Loucy (cell line): ENCODE measurements around the gene AFTPH.

Experiments used
- H2AFZ ChIP-seq: fragments of 200-600 bp; sonication (generic); 2 replicates; pipeline ENCODE4 v1.6.0; 2016; ENCODE audit warnings: antibody characterized with exemption, mild to moderate bottlenecking, low read length, moderate library complexity
- H3F3A ChIP-seq: fragments of 200-600 bp; 2 replicates; pipeline ENCODE4 v1.6.0; 2016; ENCODE audit warnings: antibody characterized with exemption, low read depth, mild to moderate bottlenecking
- H3K27me3 ChIP-seq: fragments of 200-600 bp; sonication (generic); 2 replicates; pipeline ENCODE4 v1.6.1; 2014; ENCODE audit warnings: low read length, mild to moderate bottlenecking; ENCODE audit not compliant: insufficient read depth, poor library complexity, severe bottlenecking
- H3K36me3 ChIP-seq: fragments of 200-600 bp; sonication (generic); 2 replicates; pipeline ENCODE4 v1.6.1; 2016; ENCODE audit warnings: low read length; ENCODE audit not compliant: insufficient read depth
- H3K4me1 ChIP-seq: fragments of 200-600 bp; sonication (generic); 2 replicates; pipeline ENCODE4 v1.5.1; 2014; ENCODE audit warnings: low read length, mild to moderate bottlenecking; ENCODE audit not compliant: insufficient read depth, poor library complexity, severe bottlenecking
- H3K4me2 ChIP-seq: fragments of 200-600 bp; sonication (generic); 2 replicates; pipeline ENCODE4 v1.6.0; 2014; ENCODE audit warnings: antibody characterized with exemption, low read length, low read depth, mild to moderate bottlenecking; ENCODE audit not compliant: poor library complexity, severe bottlenecking
- H3K4me3 ChIP-seq: fragments of 200-600 bp; sonication (generic); 2 replicates; pipeline ENCODE4 v1.5.1; 2014; ENCODE audit warnings: low read length, mild to moderate bottlenecking, mixed read lengths; ENCODE audit not compliant: poor library complexity, severe bottlenecking
- H3K79me2 ChIP-seq: fragments of 200-600 bp; sonication (generic); 2 replicates; pipeline ENCODE4 v1.6.1; 2014; ENCODE audit warnings: low read length; ENCODE audit not compliant: insufficient read depth
- H3K9ac ChIP-seq: fragments of 200-600 bp; sonication (generic); 2 replicates; pipeline ENCODE4 v1.6.0; 2014; ENCODE audit warnings: mild to moderate bottlenecking, low read depth, low read length, moderate library complexity; ENCODE audit not compliant: poor library complexity, severe bottlenecking
- H3K9me2 ChIP-seq: fragments of 200-600 bp; sonication (generic); replicated peaks from 2 replicates; pipeline ENCODE4 v1.6.1; 2016; ENCODE audit warnings: low read depth, low read length, mixed read lengths
- H3K9me3 ChIP-seq: fragments of 200-600 bp; sonication (generic); 2 replicates; pipeline ENCODE4 v1.6.1; 2014; ENCODE audit warnings: mild to moderate bottlenecking, antibody characterized with exemption, low read length, low read depth; ENCODE audit not compliant: insufficient read depth
- H4K20me1 ChIP-seq: fragments of 200-600 bp; sonication (generic); 2 replicates; pipeline ENCODE4 v1.6.0; 2014; ENCODE audit warnings: antibody characterized with exemption, low read length, mild to moderate bottlenecking; ENCODE audit not compliant: insufficient read depth, poor library complexity, severe bottlenecking
- CTCF ChIP-seq: fragments of 200-600 bp; sonication (generic); conservative IDR thresholded peaks from 2 replicates; pipeline ENCODE4 v1.5.1; 2014; ENCODE audit warnings: mild to moderate bottlenecking, antibody characterized with exemption, low read length
- EZH2phosphoT487 ChIP-seq: fragments of 200-600 bp; IDR thresholded peaks from 2 replicates; pipeline ENCODE4 v1.6.1; 2018; ENCODE audit warnings: antibody characterized with exemption, mild to moderate bottlenecking, moderate library complexity, borderline replicate concordance

AFTPH gene

DNA sequence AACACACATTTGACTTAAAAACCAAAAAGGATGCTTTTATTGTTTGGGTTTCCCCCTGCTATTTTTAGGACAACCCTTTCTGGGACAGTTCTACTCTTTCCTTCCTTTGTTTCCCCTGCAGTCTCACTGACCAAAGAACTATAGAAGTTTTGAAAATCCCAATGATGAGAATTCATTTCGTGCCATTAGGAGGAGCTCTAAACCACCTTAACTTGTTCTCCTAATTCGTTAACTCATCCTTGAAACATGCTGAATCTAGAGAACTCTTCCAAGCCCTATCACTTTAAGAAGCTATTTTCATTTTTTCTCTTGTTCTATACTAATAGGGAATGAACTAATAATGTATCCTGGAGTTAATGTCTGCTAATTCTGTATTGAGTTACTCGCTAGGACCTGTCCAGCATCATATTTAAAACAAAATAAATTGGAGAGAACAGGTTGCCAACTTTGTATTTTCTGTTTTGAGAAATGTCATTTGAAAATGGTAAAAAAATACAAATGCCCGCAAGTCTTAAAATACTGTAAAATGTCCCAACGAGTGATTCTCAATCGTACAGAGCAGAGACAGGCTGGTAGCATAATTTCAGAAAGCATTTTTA, 62.9 kb downstream of the AFTPH start:
- Histone ChIP-seq H3K4me3 (no peak overlapping the region), H4K20me1 (no peaks in the 10 kb centered on the region), H3K4me2 (no peak overlapping the region), H3K9ac (no peak overlapping the region), H3K27me3 (no peaks in the 10 kb centered on the region), H3K36me3 (peaks cover 67% of the 10 kb centered on the region), H3K9me3 (no peaks in the 10 kb centered on the region), H3K4me1 (no peaks in the 10 kb centered on the region), H3K9me2 (no peaks in the 10 kb centered on the region), H3K79me2 (no peaks in the 10 kb centered on the region), H3F3A (no peaks in the 10 kb centered on the region), H2AFZ (no peak overlapping the region)
- TF ChIP-seq CTCF (peak; percentile 85), EZH2phosphoT487 (no peak)

GRCh38 chr2:64587561-64587960, 63.4 kb downstream of the AFTPH start:
- no peaks in the 10 kb centered on the region for H3F3A ChIP-seq
- no peaks in the 10 kb centered on the region for H3K4me1 ChIP-seq
- no peak overlapping the region for H3K4me2 ChIP-seq
- H3K9me3 ChIP-seq: no peaks in the 10 kb centered on the region
- H2AFZ ChIP-seq: no peak overlapping the region
- H3K9me2 ChIP-seq: no peaks in the 10 kb centered on the region
- H4K20me1 ChIP-seq: no peaks in the 10 kb centered on the region
- TF ChIP-seq CTCF: no peak
- TF ChIP-seq EZH2phosphoT487: no peak
- no peak overlapping the region for H3K4me3 ChIP-seq
- no peak overlapping the region for H3K9ac ChIP-seq
- no peaks in the 10 kb centered on the region for H3K79me2 ChIP-seq
- no peaks in the 10 kb centered on the region for H3K27me3 ChIP-seq
- H3K36me3 ChIP-seq: peaks cover 67% of the 10 kb centered on the region

DNA sequence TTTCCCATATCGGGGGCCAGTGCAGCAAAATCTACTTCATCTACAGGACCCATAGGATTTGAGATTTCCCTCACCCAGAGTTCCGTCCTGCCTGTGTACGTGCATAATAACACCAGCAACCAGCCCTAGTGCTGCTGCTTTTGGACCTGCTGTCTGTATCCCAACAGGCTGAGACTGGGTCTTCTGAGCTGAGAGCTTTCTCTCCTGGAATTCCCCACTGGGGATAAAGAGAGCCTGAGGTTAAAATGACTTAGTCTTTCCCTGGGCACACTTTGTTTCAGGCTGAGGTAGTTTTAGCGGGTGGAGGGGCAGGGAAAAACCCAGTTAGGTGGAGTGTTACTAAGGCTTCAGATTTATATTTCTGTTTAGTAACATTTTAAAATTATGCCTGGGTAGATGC, 67.1 kb downstream of the AFTPH start:
- no peak for TF ChIP-seq CTCF
- TF ChIP-seq EZH2phosphoT487: no peak
- H2AFZ ChIP-seq: no peak overlapping the region
- H3K4me1 ChIP-seq: no peaks in the 10 kb centered on the region
- H3K9me3 ChIP-seq: no peaks in the 10 kb centered on the region
- peaks cover 62% of the 10 kb centered on the region for H3K36me3 ChIP-seq
- H3K9me2 ChIP-seq: no peaks in the 10 kb centered on the region
- no peaks in the 10 kb centered on the region for H3F3A ChIP-seq
- no peaks in the 10 kb centered on the region for H3K27me3 ChIP-seq
- H4K20me1 ChIP-seq: no peaks in the 10 kb centered on the region
- H3K79me2 ChIP-seq: no peaks in the 10 kb centered on the region
- H3K9ac ChIP-seq: no peak overlapping the region
- no peak overlapping the region for H3K4me2 ChIP-seq
- no peak overlapping the region for H3K4me3 ChIP-seq
